ENCODE data around the gene CACNA1C.

Gene CACNA1C

GRCh38 chr12:2406903-2407302 lies 354.1 kb downstream of the CACNA1C start:
- DNase-seq (ENCODE audit: low read depth in 2 of 2, low spot score in 1 of 2) = no peak

- DNase-seq (ENCODE audit: low read depth in 2 of 2, low spot score in 1 of 2) = no peak
Observed at GRCh38 chr12:2408262-2408661, 355.5 kb downstream of the CACNA1C start.

GRCh38 chr12:2409656-2410265 lies 357.0 kb downstream of the CACNA1C start:
- no peak for DNase-seq (ENCODE audit: low read depth in 2 of 2, low spot score in 1 of 2)

- no peak for DNase-seq (ENCODE audit: low read depth in 2 of 2, low spot score in 1 of 2)
Observed at GRCh38 chr12:2410496-2410895, 357.7 kb downstream of the CACNA1C start.

- DNase-seq (ENCODE audit: low read depth in 2 of 2, low spot score in 1 of 2) = no peak
Observed at GRCh38 chr12:2411011-2411410, 358.2 kb downstream of the CACNA1C start.

GRCh38 chr12:2411616-2412304 lies 359.0 kb downstream of the CACNA1C start:
- no peak for DNase-seq (ENCODE audit: low read depth in 2 of 2, low spot score in 1 of 2)

GRCh38 chr12:2412305-2412643 lies 359.5 kb downstream of the CACNA1C start:
- no peak for DNase-seq (ENCODE audit: low read depth in 2 of 2, low spot score in 1 of 2)

GRCh38 chr12:2413301-2413700 lies 360.5 kb downstream of the CACNA1C start:
- no peak for DNase-seq (ENCODE audit: low read depth in 2 of 2, low spot score in 1 of 2)

- DNase-seq (ENCODE audit: low read depth in 2 of 2, low spot score in 1 of 2) = no peak
Observed at GRCh38 chr12:2413999-2414792, 361.4 kb downstream of the CACNA1C start.

- DNase-seq (ENCODE audit: low read depth in 2 of 2, low spot score in 1 of 2) = no peak
Observed at GRCh38 chr12:2414810-2415567, 362.2 kb downstream of the CACNA1C start.

- no peak for DNase-seq (ENCODE audit: low read depth in 2 of 2, low spot score in 1 of 2)
Observed at GRCh38 chr12:2415568-2415944, 362.8 kb downstream of the CACNA1C start.

- no peak for DNase-seq (ENCODE audit: low read depth in 2 of 2, low spot score in 1 of 2)
Observed at GRCh38 chr12:2416158-2416557, 363.4 kb downstream of the CACNA1C start.

GRCh38 chr12:2417481-2418160 lies 364.8 kb downstream of the CACNA1C start:
- no peak for DNase-seq (ENCODE audit: low read depth in 2 of 2, low spot score in 1 of 2)

GRCh38 chr12:2418579-2418978 lies 365.8 kb downstream of the CACNA1C start:
- no peak for DNase-seq (ENCODE audit: low read depth in 2 of 2, low spot score in 1 of 2)

- no peak for DNase-seq (ENCODE audit: low read depth in 2 of 2, low spot score in 1 of 2)
Observed at GRCh38 chr12:2422591-2422990, 369.8 kb downstream of the CACNA1C start.

- no peak for DNase-seq (ENCODE audit: low read depth in 2 of 2, low spot score in 1 of 2)
Observed at GRCh38 chr12:2429032-2429431, 376.2 kb downstream of the CACNA1C start.

GRCh38 chr12:2431810-2432209 lies 379.0 kb downstream of the CACNA1C start:
- DNase-seq (ENCODE audit: low read depth in 2 of 2, low spot score in 1 of 2) = no peak

GRCh38 chr12:2432856-2433255 lies 380.1 kb downstream of the CACNA1C start:
- DNase-seq (ENCODE audit: low read depth in 2 of 2, low spot score in 1 of 2) = no peak

- no peak for DNase-seq (ENCODE audit: low read depth in 2 of 2, low spot score in 1 of 2)
Observed at GRCh38 chr12:2435511-2435910, 382.7 kb downstream of the CACNA1C start.

- DNase-seq (ENCODE audit: low read depth in 2 of 2, low spot score in 1 of 2) = no peak
Observed at GRCh38 chr12:2439332-2440100, 386.7 kb downstream of the CACNA1C start.
